Measurements from ENCODE around the gene NCOA1.
"Not testable (repeated sequence)": the region's sequence is repeated elsewhere in the genome, so short reads cannot be mapped to it uniquely, and the experiment has no call there.

Gene NCOA1

GRCh38 chr2:24508878-24509277 is 17.8 kb downstream of the NCOA1 start:
- no peak for DNase-seq

- DNase-seq: no peak
Observed at GRCh38 chr2:24509425-24509824, 18.4 kb downstream of the NCOA1 start.

DNA sequence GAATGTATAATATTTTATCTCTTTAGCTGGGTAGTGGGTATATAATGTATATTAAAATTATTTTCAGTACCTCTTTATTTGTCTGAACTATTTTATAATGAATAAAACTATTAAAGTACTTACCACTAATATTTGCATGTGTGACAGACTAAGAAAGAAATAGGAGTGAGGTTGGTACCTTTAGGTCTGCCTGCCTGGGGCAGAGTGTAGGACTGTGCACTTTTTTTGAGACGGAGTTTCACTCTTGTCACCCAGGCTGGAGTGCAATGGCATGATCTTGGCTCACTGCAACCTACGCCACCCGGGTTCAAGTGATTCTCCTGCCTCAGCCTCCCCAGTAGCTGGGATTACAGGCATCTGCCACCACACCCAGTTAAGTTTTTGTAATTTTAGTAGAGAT is 18.8 kb downstream of the NCOA1 start:
- no peak for DNase-seq

DNA sequence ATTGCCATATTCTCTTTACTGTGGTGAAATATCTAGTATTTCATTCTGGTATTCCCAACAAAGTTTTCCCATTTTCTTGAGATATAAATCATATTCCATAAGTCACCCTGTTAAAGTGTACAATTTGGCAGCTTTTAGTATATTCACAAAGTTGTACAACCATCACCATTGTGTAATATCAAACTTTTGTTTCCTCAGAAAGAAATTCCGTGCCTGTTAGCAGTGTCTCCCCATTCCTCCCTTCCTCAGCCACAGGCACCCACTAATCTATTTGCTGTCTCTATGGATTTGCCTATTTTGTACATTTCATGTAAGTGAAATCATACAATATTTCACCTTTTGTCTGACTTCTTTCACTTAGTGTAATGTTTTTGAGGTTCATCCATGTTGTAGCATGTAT is 19.7 kb downstream of the NCOA1 start:
- no peak for DNase-seq

DNA sequence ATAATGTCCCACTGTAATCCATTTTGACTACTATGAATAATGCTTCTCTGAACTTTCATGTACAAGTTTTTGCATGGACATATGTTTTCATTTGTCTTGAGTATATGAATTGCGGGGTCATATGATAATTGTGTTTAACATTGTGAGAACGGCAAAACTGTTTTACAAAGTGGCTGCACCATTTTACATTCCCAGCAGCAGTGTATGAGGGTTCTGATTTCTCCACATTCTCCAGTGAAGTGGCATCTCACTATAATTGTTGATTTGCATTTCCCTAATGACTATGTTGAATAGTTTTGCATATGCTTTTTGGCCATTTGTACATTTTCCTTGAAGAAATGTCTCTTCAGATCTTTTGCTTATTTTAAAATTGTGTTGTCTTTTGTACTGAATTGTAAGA is 20.1 kb downstream of the NCOA1 start:
- DNase-seq: no peak

DNA sequence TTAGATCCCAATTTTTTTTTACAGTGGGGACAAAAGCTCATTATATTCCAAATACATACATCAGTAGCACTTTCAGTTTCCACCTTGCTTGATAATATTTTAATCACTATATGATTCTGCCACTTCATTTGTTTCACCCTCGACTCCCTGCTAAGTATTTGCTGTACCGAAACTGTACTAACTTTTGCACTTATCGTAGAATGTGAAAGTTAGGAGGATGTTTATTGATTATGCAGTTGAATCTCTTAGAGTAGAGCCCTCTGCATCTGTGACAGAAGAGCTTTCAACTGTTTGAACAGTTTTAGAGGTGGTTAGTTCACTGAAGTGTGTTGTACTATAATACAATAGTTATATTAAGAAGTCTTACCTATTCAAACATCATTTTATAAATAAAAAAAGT is 20.8 kb downstream of the NCOA1 start:
- no peak for DNase-seq

- no peak for DNase-seq
Observed at GRCh38 chr2:24512404-24512803, 21.4 kb downstream of the NCOA1 start.

- no peak for DNase-seq
Observed at GRCh38 chr2:24512831-24513230, 21.8 kb downstream of the NCOA1 start.

DNA sequence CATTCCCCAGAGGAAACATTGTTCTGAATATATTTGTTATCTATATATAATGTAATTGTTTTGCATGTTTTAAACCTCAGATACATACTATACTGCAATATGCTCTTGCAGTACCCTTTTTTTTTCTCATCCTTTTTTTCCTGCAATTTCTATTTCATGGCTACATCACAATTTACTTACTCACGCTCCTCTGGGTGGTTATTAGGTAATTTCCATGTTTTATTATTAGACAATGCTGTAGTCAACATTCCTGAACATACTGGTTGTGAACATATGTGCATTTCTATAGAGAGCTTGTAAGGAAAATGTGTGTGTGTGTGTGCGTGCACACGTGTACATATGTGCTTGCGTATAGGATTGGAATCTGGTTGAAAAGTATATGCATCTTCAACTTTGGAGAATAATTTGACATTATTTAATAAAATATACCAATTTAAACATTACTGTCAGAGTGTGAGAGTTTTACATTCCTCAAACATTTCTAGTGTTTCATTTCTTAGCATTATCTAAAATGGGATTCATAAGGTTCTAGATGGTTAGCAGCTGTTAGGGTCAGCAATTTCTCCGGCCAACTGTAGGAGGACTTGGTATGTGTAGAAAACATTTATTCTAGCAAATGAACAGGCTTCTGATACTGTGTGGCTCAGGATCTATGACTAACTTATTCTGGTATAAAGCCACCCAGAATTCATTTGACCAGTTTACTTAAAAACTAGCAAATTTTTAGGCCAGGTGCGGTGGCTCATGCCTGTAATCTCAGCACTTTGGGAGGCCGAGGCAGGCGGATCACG is 22.4 kb downstream of the NCOA1 start:
- no peak for DNase-seq

GRCh38 chr2:24514820-24515219 is 23.8 kb downstream of the NCOA1 start:
- no peak for DNase-seq

GRCh38 chr2:24515335-24515734 is 24.3 kb downstream of the NCOA1 start:
- no peak for DNase-seq

DNA sequence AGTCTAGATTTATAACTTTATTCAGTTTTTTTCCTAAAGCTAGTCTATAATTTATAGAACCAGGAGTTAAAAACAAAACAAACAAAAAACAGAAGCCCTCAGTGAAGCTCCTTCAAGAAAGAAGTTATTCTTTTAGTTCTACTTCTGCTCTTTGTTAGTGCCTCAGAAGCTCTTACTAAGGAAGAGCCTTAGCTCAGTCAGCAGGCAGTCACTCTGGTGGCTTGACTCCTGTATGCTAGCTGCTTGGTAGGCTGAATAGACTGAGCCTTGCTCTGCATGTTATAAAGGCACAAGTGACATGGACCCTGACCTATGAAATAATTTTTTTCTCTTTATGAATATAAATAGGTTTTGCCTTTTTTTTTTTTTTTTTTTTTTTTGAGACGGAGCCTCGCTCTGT is 24.8 kb downstream of the NCOA1 start:
- no peak for DNase-seq

GRCh38 chr2:24517247-24517646 is 26.2 kb downstream of the NCOA1 start:
- DNase-seq: no peak

DNA sequence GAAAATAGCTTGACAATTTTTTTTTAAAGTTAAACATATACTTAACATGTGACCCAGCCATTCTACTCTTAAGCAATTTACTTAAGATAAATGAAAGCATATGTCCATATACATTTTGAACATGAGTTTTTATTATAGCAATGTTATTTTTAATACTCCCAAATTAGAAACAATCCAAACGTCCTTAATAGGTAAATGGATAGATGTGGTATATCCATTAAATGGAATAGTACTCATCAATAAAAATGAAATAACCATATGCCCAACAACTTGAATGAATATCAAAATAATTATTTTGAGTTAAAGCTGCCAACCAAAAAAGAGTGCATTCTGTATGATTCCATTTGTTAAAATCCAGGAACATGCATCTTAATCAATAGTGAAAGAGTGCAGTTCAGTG is 29.1 kb downstream of the NCOA1 start:
- no peak for DNase-seq

- DNase-seq: no peak
Observed at GRCh38 chr2:24521162-24521857, 30.3 kb downstream of the NCOA1 start.

DNA sequence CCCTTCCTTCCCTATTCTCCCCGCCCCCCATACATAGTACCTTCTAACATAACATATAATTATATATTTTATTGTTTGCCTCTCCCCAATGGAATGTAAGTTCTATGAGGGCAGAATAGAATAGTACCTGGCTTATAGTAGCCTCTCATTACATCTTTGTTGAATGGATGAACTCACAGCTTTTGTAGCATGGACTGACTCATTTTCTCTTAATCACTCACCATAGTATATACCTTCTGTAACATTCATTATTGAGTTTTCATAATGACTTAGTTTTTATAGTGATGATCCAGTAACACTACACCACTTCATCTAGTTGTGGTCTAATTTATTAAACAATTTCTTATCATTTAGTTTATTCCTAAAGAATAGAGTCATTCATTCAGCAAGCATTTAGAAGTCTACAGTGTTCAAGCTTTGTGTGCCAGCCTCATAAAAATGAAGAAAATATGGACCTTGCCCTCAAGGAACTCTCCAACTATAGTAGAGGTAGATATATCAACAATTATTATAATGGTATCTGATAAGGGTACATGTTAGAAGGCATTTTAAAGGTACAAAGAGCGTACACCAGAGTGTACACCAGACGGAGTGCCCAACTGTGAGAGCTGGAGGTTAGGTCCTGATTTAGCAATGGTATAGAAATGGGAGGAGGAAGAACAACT is 31.1 kb downstream of the NCOA1 start:
- DNase-seq: no peak

- no peak for DNase-seq
Observed at GRCh38 chr2:24527536-24527935, 36.5 kb downstream of the NCOA1 start.

DNA sequence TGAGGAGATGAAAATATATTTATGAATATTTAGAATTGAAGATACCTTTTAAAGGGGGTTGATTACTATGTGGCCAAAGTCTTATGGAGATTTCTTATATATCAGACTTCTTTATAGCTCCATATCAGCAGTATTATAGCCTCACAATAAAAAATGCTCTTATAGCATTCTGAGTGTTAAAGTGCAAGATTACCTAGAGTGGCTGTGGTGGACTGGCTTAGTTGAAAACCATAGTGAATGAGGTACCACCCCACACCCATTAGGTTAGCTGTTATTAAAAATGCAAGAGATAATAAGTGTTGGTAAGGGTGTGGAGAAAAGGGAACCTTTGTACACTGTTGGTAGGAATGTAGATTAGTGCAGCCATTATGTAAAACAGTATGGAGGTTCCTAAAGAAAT is 39.7 kb downstream of the NCOA1 start:
- no peak for DNase-seq

- not testable (repeated sequence) for DNase-seq
Observed at GRCh38 chr2:24531610-24532009, 40.6 kb downstream of the NCOA1 start.

- not testable (repeated sequence) for DNase-seq
Observed at GRCh38 chr2:24532057-24532456, 41.0 kb downstream of the NCOA1 start.

- DNase-seq: not testable (repeated sequence)
Observed at GRCh38 chr2:24533574-24533973, 42.5 kb downstream of the NCOA1 start.

DNA sequence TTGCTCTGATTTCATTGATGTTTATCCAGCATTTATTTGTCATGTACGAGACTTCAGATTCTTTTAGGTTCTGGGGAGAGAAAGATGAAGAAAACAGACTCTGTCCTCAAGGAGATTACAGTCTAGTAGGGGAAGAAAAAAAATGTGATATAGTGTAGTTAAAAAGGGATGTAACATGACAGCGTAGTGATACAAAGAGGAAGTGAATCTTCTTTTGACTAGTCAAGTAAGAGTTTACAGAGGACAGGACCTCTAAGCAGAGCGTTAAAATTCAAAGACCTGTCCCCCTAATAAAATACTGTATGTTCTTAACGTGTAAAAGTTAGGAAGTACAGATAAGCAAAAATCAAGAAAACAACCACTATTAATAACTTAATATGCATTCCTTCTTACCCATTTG is 47.7 kb downstream of the NCOA1 start:
- DNase-seq: no peak

DNA sequence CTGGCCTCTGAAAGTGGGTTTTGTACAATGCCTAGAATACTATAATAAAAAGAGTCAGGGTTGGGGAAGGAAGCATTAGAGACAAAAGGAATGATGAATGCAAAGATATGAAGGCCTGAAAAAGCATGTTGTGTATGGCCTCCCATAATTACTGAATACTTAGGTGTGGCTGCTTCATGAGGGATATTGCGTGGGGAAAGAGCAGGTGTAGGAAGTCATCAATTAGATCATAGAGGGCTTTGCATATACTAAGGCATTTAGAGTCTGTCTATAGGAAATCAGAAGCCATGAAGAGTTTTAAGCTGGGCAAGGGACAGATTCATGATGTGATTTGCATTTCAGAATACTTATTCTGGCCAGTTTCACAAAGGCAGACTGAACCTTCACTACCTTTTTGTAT is 48.2 kb downstream of the NCOA1 start:
- no peak for DNase-seq

GRCh38 chr2:24540011-24540477 is 49.0 kb downstream of the NCOA1 start:
- no peak for DNase-seq
